T-helper 2 cell (primary cell): ENCODE data around the gene POU6F2.

Experiments
- DNase-seq, 5 experiments: peaks; one replicate each; pipeline versions ENCODE4 v3.0.0 to v3.0.0-alpha.2; 2012 to 2022

The POU6F2 gene

GRCh38 chr7:39460486-39460885 lies 482.8 kb downstream of the POU6F2 start:
- DNase-seq: no peak

GRCh38 chr7:39461263-39461820 lies 483.6 kb downstream of the POU6F2 start:
- DNase-seq: no peak

- DNase-seq: no peak
Measured at GRCh38 chr7:39463252-39463651, 485.5 kb downstream of the POU6F2 start.

- no peak for DNase-seq
Measured at GRCh38 chr7:39464350-39465054, 486.8 kb downstream of the POU6F2 start.

- DNase-seq: peak in 1 of 5 experiments; percentile 72
Measured at GRCh38 chr7:39465055-39465929, 487.6 kb downstream of the POU6F2 start.

GRCh38 chr7:39468261-39468660 lies 490.6 kb downstream of the POU6F2 start:
- DNase-seq: no peak

GRCh38 chr7:39468808-39469374 lies 491.2 kb downstream of the POU6F2 start:
- DNase-seq: no peak

- DNase-seq: no peak
Measured at GRCh38 chr7:39480901-39481300, 503.2 kb downstream of the POU6F2 start.

- DNase-seq: peak in 1 of 5 experiments; percentile 3
Measured at GRCh38 chr7:39488467-39489393, 511.0 kb downstream of the POU6F2 start.

GRCh38 chr7:39490296-39490695 lies 512.6 kb downstream of the POU6F2 start:
- DNase-seq: no peak

GRCh38 chr7:39493934-39494333 lies 516.2 kb downstream of the POU6F2 start:
- no peak for DNase-seq

GRCh38 chr7:39501358-39501757 lies 523.6 kb downstream of the POU6F2 start:
- DNase-seq: no peak

GRCh38 chr7:39504963-39505362 lies 527.3 kb downstream of the POU6F2 start:
- no peak for DNase-seq

- DNase-seq: no peak
Measured at GRCh38 chr7:39507866-39508551, 530.3 kb downstream of the POU6F2 start.

- DNase-seq: no peak
Measured at GRCh38 chr7:39509436-39509835, 531.7 kb downstream of the POU6F2 start.

- DNase-seq: no peak
Measured at GRCh38 chr7:39509912-39510311, 532.2 kb downstream of the POU6F2 start.

GRCh38 chr7:39510864-39511354 lies 533.2 kb downstream of the POU6F2 start:
- no peak for DNase-seq

- no peak for DNase-seq
Measured at GRCh38 chr7:39515534-39516228, 538.0 kb downstream of the POU6F2 start.

- no peak for DNase-seq
Measured at GRCh38 chr7:39516498-39516897, 538.8 kb downstream of the POU6F2 start.

- no peak for DNase-seq
Measured at GRCh38 chr7:39517240-39517639, 539.5 kb downstream of the POU6F2 start.
